Tibial artery (tissue), 4 donors: ENCODE data around the gene SORBS2.

Experiments used
- DNase-seq, 2 donors: peaks; one replicate each; pipeline ENCODE4 v3.0.0-alpha.2; 2019
- H3K27ac ChIP-seq, 2 donors: fragments of 200-600 bp; sonication (generic) in 1 of 2; 1 replicate in 1 of 2; 2 replicates in 1 of 2; pipeline ENCODE4 v1.5.1; 2018 to 2019; ENCODE audit warnings: mild to moderate bottlenecking in 1 of 2
- H3K27me3 ChIP-seq, 2 donors: fragments of 200-600 bp; sonication (generic) in 1 of 2; one replicate each; pipeline versions ENCODE4 v1.5.1 to v1.6.0; 2016 to 2019
- H3K36me3 ChIP-seq, 3 donors: fragments of 200-600 bp; sonication (generic) in 2 of 3; one replicate each; pipeline ENCODE4 v1.5.1; 2016 to 2019; ENCODE audit warnings: mild to moderate bottlenecking in 2 of 3
- H3K4me1 ChIP-seq, 4 donors: fragments of 200-600 bp; sonication (generic) in 2 of 4; 1 replicate in 3 of 4; 2 replicates in 1 of 4; pipeline ENCODE4 v1.5.1; 2016 to 2019
- H3K4me3 ChIP-seq, 2 donors: fragments of 200-600 bp; sonication (generic) in 1 of 2; 1 replicate in 1 of 2; 2 replicates in 1 of 2; pipeline ENCODE4 v1.5.1; 2018 to 2019; ENCODE audit warnings: mild to moderate bottlenecking in 2 of 2
- H3K9me3 ChIP-seq, 3 donors: fragments of 200-600 bp; sonication (generic) in 1 of 3; one replicate each; pipeline ENCODE4 v1.5.1; 2016 to 2019
- CTCF ChIP-seq, 2 experiments: fragments of 200-600 bp in 1 of 2; fragments of 450-650 bp in 1 of 2; IDR thresholded peaks; one replicate each; pipeline ENCODE4 v1.5.1; 2017 to 2019; ENCODE audit warnings: antibody characterized with exemption in 2 of 2, mild to moderate bottlenecking in 1 of 2, moderate library complexity in 1 of 2
- intact Hi-C: fragments of 100-400 bp; cut with DNase I; formaldehyde crosslinking; loops from one replicate; pipeline ENCODE4 v1.15.0; 2023; ENCODE audit warnings: low total_unique reads

The SORBS2 gene

GRCh38 chr4:185535612-185536410, 276.2 kb downstream of the SORBS2 start:
- intact Hi-C loops, result loop anchor here (5.0 kb wide), 1 partner anchor 36 kb away; no protein-coding TSS in a partner anchor

More at GRCh38 chr4:185535612-185536410, 276.2 kb downstream of the SORBS2 start:
- TF ChIP-seq CTCF (IDR thresholded peaks at IDR 0.05), result no peak
- DNase-seq, result no peak
- peak overlapping the region; percentile 99 to 100 for H3K27ac ChIP-seq
- no peaks in the 10 kb centered on the region for H3K9me3 ChIP-seq
- peak overlapping the region; percentile 93 to 98 for H3K4me3 ChIP-seq
- H3K27me3 ChIP-seq, result no peaks in the 10 kb centered on the region
- H3K4me1 ChIP-seq, result peaks cover 0 to 40% (median 8%) of the 10 kb centered on the region in 4 donors
- no peaks in the 10 kb centered on the region for H3K36me3 ChIP-seq
